ENCODE measurements around the gene PLSCR3.

PLSCR3 gene

GRCh38 chr17:7403727-7403976, 9.3 kb upstream of the PLSCR3 start:
- peak overlapping the region; percentile 84 for H2AFZ ChIP-seq (ENCODE audit: low read depth, low read length)
- H3K4me1 ChIP-seq (ENCODE audit: control insufficient read depth, insufficient read depth, low read depth, low read length) = peaks cover 20% of the 10 kb centered on the region
- no peak for DNase-seq
- peak overlapping the region; percentile 82 for H2BK5ac ChIP-seq (ENCODE audit: low read depth, low read length, poor library complexity, severe bottlenecking)
- H2BK12ac ChIP-seq (ENCODE audit: low read length in 2 of 2) = peak overlapping the region in 1 of 2 experiments; percentile 48
- peak overlapping the region; percentile 80 for H2BK15ac ChIP-seq (ENCODE audit: low read depth, poor library complexity, severe bottlenecking)
- peak overlapping the region in 1 of 2 experiments; percentile 76 for H3K4ac ChIP-seq (ENCODE audit: low read depth in 1 of 2, low read length in 2 of 2)
- H2BK120ac ChIP-seq (ENCODE audit: low read depth, low read length) = peak overlapping the region; percentile 54
- H3K9me3 ChIP-seq (ENCODE audit: control insufficient read depth, low read length) = no peaks in the 10 kb centered on the region
- peak overlapping the region; percentile 80 to 87 for H3K4me3 ChIP-seq (ENCODE audit: insufficient read depth in 1 of 2, low read depth in 1 of 2, low read length in 2 of 2)
- H3K18ac ChIP-seq (ENCODE audit: low read depth in 1 of 2, low read length in 2 of 2) = peak overlapping the region; percentile 95 to 96
- H3K14ac ChIP-seq (ENCODE audit: low read length in 2 of 2) = peak overlapping the region in 1 of 2 experiments; percentile 81
- H3K9ac ChIP-seq (ENCODE audit: low read length) = peak overlapping the region; percentile 91
- peak overlapping the region; percentile 65 for H4K91ac ChIP-seq (ENCODE audit: low read length)
- H3K36me3 ChIP-seq (ENCODE audit: control insufficient read depth in 1 of 2, insufficient read depth in 2 of 2, low read depth in 1 of 2, low read length in 2 of 2) = peaks cover 2 to 6% of the 10 kb centered on the region in 2 experiments
- no peak overlapping the region for H2AK5ac ChIP-seq (ENCODE audit: low read length, severe bottlenecking)
- peak overlapping the region; percentile 99 for H4K8ac ChIP-seq (ENCODE audit: low read length)
- H3K4me2 ChIP-seq (ENCODE audit: low read length, poor library complexity, severe bottlenecking) = peak overlapping the region; percentile 84
- peaks cover 13% of the 10 kb centered on the region for H3K79me1 ChIP-seq (replicated peaks; ENCODE audit: low read length, poor library complexity, severe bottlenecking)
- no peak overlapping the region for H3K23ac ChIP-seq (ENCODE audit: low read length in 2 of 2)
- WGBS = 0% methylated on average over 9 of the region's 13 CpGs
- H3K27ac ChIP-seq (ENCODE audit: low read length, poor library complexity, severe bottlenecking) = peak overlapping the region; percentile 97
- no peaks in the 10 kb centered on the region for H3K27me3 ChIP-seq (ENCODE audit: control insufficient read depth in 1 of 2, insufficient read depth in 1 of 2, low read length in 2 of 2)

GRCh38 chr17:7403043-7403726, 8.9 kb upstream of the PLSCR3 start:
- Histone ChIP-seq H3K27me3 (ENCODE audit: control insufficient read depth in 1 of 2, insufficient read depth in 1 of 2, low read length in 2 of 2) (no peaks in the 10 kb centered on the region), H2AK5ac (ENCODE audit: low read length, severe bottlenecking) (peak overlapping the region; percentile 31), H3K79me1 (replicated peaks; ENCODE audit: low read length, poor library complexity, severe bottlenecking) (peaks cover 13% of the 10 kb centered on the region), H2AFZ (ENCODE audit: low read depth, low read length) (peak overlapping the region; percentile 44), H3K4me1 (ENCODE audit: control insufficient read depth, insufficient read depth, low read depth, low read length) (peaks cover 20% of the 10 kb centered on the region), H3K9ac (ENCODE audit: low read length) (peak overlapping the region; percentile 91), H3K4me3 (ENCODE audit: insufficient read depth in 1 of 2, low read depth in 1 of 2, low read length in 2 of 2) (peak overlapping the region; percentile 80 to 87), H4K91ac (ENCODE audit: low read length) (peak overlapping the region; percentile 27), H2BK5ac (ENCODE audit: low read depth, low read length, poor library complexity, severe bottlenecking) (no peak overlapping the region), H3K23ac (ENCODE audit: low read length in 2 of 2) (peak overlapping the region in 1 of 2 experiments; percentile 97), H3K18ac (ENCODE audit: low read depth in 1 of 2, low read length in 2 of 2) (peak overlapping the region; percentile 49 to 84), H3K4me2 (ENCODE audit: low read length, poor library complexity, severe bottlenecking) (peak overlapping the region; percentile 84), H4K8ac (ENCODE audit: low read length) (peak overlapping the region; percentile 57), H3K27ac (ENCODE audit: low read length, poor library complexity, severe bottlenecking) (peak overlapping the region; percentile 97), H3K14ac (ENCODE audit: low read length in 2 of 2) (no peak overlapping the region), H2BK12ac (ENCODE audit: low read length in 2 of 2) (peak overlapping the region in 1 of 2 experiments; percentile 83), H2BK15ac (ENCODE audit: low read depth, poor library complexity, severe bottlenecking) (peak overlapping the region; percentile 16), H3K4ac (ENCODE audit: low read depth in 1 of 2, low read length in 2 of 2) (peak overlapping the region in 1 of 2 experiments; percentile 73), H2BK120ac (ENCODE audit: low read depth, low read length) (peak overlapping the region; percentile 54), H3K36me3 (ENCODE audit: control insufficient read depth in 1 of 2, insufficient read depth in 2 of 2, low read depth in 1 of 2, low read length in 2 of 2) (peaks cover 0 to 2% of the 10 kb centered on the region in 2 experiments), H3K9me3 (ENCODE audit: control insufficient read depth, low read length) (no peaks in the 10 kb centered on the region)
- DNase-seq = no peak
- 22% methylated on average over 13 of the region's 16 CpGs for WGBS

- Histone ChIP-seq H2BK5ac (ENCODE audit: low read depth, low read length, poor library complexity, severe bottlenecking) (no peak overlapping the region), H3K23ac (ENCODE audit: low read length in 2 of 2) (no peak overlapping the region), H3K9me3 (ENCODE audit: control insufficient read depth, low read length) (no peaks in the 10 kb centered on the region), H3K36me3 (ENCODE audit: control insufficient read depth in 1 of 2, insufficient read depth in 2 of 2, low read depth in 1 of 2, low read length in 2 of 2) (no peaks in the 10 kb centered on the region), H3K79me1 (replicated peaks; ENCODE audit: low read length, poor library complexity, severe bottlenecking) (peaks cover 4% of the 10 kb centered on the region), H3K9ac (ENCODE audit: low read length) (no peak overlapping the region), H3K4ac (ENCODE audit: low read depth in 1 of 2, low read length in 2 of 2) (no peak overlapping the region), H3K4me2 (ENCODE audit: low read length, poor library complexity, severe bottlenecking) (no peak overlapping the region), H2AFZ (ENCODE audit: low read depth, low read length) (no peak overlapping the region), H2BK12ac (ENCODE audit: low read length in 2 of 2) (no peak overlapping the region), H2BK120ac (ENCODE audit: low read depth, low read length) (no peak overlapping the region), H3K18ac (ENCODE audit: low read depth in 1 of 2, low read length in 2 of 2) (no peak overlapping the region), H3K4me1 (ENCODE audit: control insufficient read depth, insufficient read depth, low read depth, low read length) (peaks cover 17% of the 10 kb centered on the region), H2BK15ac (ENCODE audit: low read depth, poor library complexity, severe bottlenecking) (no peak overlapping the region), H2AK5ac (ENCODE audit: low read length, severe bottlenecking) (no peak overlapping the region), H4K8ac (ENCODE audit: low read length) (no peak overlapping the region), H3K27me3 (ENCODE audit: control insufficient read depth in 1 of 2, insufficient read depth in 1 of 2, low read length in 2 of 2) (no peaks in the 10 kb centered on the region), H3K14ac (ENCODE audit: low read length in 2 of 2) (no peak overlapping the region), H4K91ac (ENCODE audit: low read length) (no peak overlapping the region), H3K4me3 (ENCODE audit: insufficient read depth in 1 of 2, low read depth in 1 of 2, low read length in 2 of 2) (no peak overlapping the region), H3K27ac (ENCODE audit: low read length, poor library complexity, severe bottlenecking) (no peak overlapping the region)
- WGBS = 83% methylated on average over 1 of the region's 2 CpGs
- DNase-seq = no peak
Measured at GRCh38 chr17:7398612-7399011, 4.3 kb upstream of the PLSCR3 start.

- 89% methylated on average over 4 of the region's 4 CpGs for WGBS
- H3K79me1 ChIP-seq (replicated peaks; ENCODE audit: low read length, poor library complexity, severe bottlenecking) = peaks cover 13% of the 10 kb centered on the region
- no peak overlapping the region for H2BK15ac ChIP-seq (ENCODE audit: low read depth, poor library complexity, severe bottlenecking)
- H4K8ac ChIP-seq (ENCODE audit: low read length) = peak overlapping the region; percentile 63
- H3K4me1 ChIP-seq (ENCODE audit: control insufficient read depth, insufficient read depth, low read depth, low read length) = peaks cover 22% of the 10 kb centered on the region
- no peak overlapping the region for H2BK12ac ChIP-seq (ENCODE audit: low read length in 2 of 2)
- H3K9me3 ChIP-seq (ENCODE audit: control insufficient read depth, low read length) = no peaks in the 10 kb centered on the region
- H2BK120ac ChIP-seq (ENCODE audit: low read depth, low read length) = no peak overlapping the region
- no peak overlapping the region for H3K23ac ChIP-seq (ENCODE audit: low read length in 2 of 2)
- H3K18ac ChIP-seq (ENCODE audit: low read depth in 1 of 2, low read length in 2 of 2) = no peak overlapping the region
- H4K91ac ChIP-seq (ENCODE audit: low read length) = no peak overlapping the region
- DNase-seq = no peak
- H3K4me3 ChIP-seq (ENCODE audit: insufficient read depth in 1 of 2, low read depth in 1 of 2, low read length in 2 of 2) = no peak overlapping the region
- no peak overlapping the region for H2AFZ ChIP-seq (ENCODE audit: low read depth, low read length)
- no peak overlapping the region for H2BK5ac ChIP-seq (ENCODE audit: low read depth, low read length, poor library complexity, severe bottlenecking)
- no peak overlapping the region for H3K4ac ChIP-seq (ENCODE audit: low read depth in 1 of 2, low read length in 2 of 2)
- H2AK5ac ChIP-seq (ENCODE audit: low read length, severe bottlenecking) = peak overlapping the region; percentile 76
- no peak overlapping the region for H3K14ac ChIP-seq (ENCODE audit: low read length in 2 of 2)
- no peak overlapping the region for H3K27ac ChIP-seq (ENCODE audit: low read length, poor library complexity, severe bottlenecking)
- no peaks in the 10 kb centered on the region for H3K27me3 ChIP-seq (ENCODE audit: control insufficient read depth in 1 of 2, insufficient read depth in 1 of 2, low read length in 2 of 2)
- H3K9ac ChIP-seq (ENCODE audit: low read length) = no peak overlapping the region
- peaks cover 17 to 18% of the 10 kb centered on the region in 2 experiments for H3K36me3 ChIP-seq (ENCODE audit: control insufficient read depth in 1 of 2, insufficient read depth in 2 of 2, low read depth in 1 of 2, low read length in 2 of 2)
- no peak overlapping the region for H3K4me2 ChIP-seq (ENCODE audit: low read length, poor library complexity, severe bottlenecking)
Measured at GRCh38 chr17:7396147-7396546, 1.8 kb upstream of the PLSCR3 start.

Data from mesenchymal stem cell (in vitro differentiated cells and primary cell).